Peyer's patch (tissue), 4 donors: ENCODE measurements around the gene TNS3.

Experiments used
- POLR2A ChIP-seq, 2 donors: fragments of 450-650 bp; IDR thresholded peaks; one replicate each; pipeline ENCODE4 v1.5.1; 2017; ENCODE audit warnings: antibody characterized with exemption in 2 of 2, mild to moderate bottlenecking in 2 of 2, moderate library complexity in 2 of 2
- TF ChIP-seq, protein P1 (sequence below), 6 experiments: fragments of 450-650 bp in 4 of 6; fragments of 200-600 bp in 2 of 6; sonication (generic) in 1 of 6; IDR thresholded peaks; one replicate each; pipeline ENCODE4 v1.5.1; 2017 to 2019; ENCODE audit warnings: antibody characterized with exemption in 6 of 6, mild to moderate bottlenecking in 3 of 6, moderate library complexity in 1 of 6

DNA sequence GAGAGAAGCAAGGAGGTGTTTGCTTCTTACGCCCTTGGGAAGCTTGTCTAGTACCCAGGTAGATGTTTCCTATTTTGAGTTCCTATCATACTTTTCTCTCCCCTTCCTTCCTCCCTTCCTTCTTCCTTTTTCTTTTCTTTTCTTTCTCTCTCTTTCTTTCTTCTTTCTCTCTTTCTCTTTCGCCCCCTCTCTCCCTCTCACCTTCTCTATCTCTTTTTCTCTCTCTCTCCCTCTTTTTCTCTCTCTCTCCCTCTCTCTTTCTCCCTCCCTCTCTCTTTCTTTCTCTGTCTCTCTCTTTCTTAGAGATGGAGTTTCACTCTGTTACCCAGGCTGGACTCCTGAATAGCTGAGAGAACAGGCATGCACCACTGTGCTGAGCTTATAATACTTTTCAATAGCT is 322.2 kb downstream of the TNS3 start:
- TF ChIP-seq, protein P1, sequence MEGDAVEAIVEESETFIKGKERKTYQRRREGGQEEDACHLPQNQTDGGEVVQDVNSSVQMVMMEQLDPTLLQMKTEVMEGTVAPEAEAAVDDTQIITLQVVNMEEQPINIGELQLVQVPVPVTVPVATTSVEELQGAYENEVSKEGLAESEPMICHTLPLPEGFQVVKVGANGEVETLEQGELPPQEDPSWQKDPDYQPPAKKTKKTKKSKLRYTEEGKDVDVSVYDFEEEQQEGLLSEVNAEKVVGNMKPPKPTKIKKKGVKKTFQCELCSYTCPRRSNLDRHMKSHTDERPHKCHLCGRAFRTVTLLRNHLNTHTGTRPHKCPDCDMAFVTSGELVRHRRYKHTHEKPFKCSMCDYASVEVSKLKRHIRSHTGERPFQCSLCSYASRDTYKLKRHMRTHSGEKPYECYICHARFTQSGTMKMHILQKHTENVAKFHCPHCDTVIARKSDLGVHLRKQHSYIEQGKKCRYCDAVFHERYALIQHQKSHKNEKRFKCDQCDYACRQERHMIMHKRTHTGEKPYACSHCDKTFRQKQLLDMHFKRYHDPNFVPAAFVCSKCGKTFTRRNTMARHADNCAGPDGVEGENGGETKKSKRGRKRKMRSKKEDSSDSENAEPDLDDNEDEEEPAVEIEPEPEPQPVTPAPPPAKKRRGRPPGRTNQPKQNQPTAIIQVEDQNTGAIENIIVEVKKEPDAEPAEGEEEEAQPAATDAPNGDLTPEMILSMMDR (IDR thresholded peaks at IDR 0.05) = no peak
- no peak for TF ChIP-seq POLR2A (IDR thresholded peaks at IDR 0.05)
